HEK293 (cell line): ENCODE measurements around the gene NHLRC1.

Experiments
- GFI1B ChIP-seq: fragments of 450-650 bp; formaldehyde crosslinking; IDR thresholded peaks from 2 replicates; pipeline ENCODE4 v1.5.1; 2016; ENCODE audit warnings: missing biosample characterization, missing genetic modification characterization
- PRDM1 ChIP-seq: fragments of 450-650 bp; formaldehyde crosslinking; IDR thresholded peaks from 2 replicates; pipeline ENCODE4; 2016; ENCODE audit warnings: missing biosample characterization, missing genetic modification characterization
- ZNF473 ChIP-seq: fragments of 450-650 bp; formaldehyde crosslinking; IDR thresholded peaks from 2 replicates; pipeline ENCODE4 v1.5.1; 2017; ENCODE audit warnings: missing biosample characterization, missing genetic modification characterization
- TF ChIP-seq, protein P1 (sequence below): fragments of 450-650 bp; formaldehyde crosslinking; IDR thresholded peaks from 2 replicates; pipeline ENCODE4 v1.5.1; 2016; ENCODE audit warnings: missing biosample characterization, missing genetic modification characterization
- TF ChIP-seq, protein P2 (sequence below): fragments of 450-650 bp; formaldehyde crosslinking; IDR thresholded peaks from 2 replicates; pipeline ENCODE4 v1.5.1; 2017; ENCODE audit warnings: missing biosample characterization, missing genetic modification characterization

DNA sequence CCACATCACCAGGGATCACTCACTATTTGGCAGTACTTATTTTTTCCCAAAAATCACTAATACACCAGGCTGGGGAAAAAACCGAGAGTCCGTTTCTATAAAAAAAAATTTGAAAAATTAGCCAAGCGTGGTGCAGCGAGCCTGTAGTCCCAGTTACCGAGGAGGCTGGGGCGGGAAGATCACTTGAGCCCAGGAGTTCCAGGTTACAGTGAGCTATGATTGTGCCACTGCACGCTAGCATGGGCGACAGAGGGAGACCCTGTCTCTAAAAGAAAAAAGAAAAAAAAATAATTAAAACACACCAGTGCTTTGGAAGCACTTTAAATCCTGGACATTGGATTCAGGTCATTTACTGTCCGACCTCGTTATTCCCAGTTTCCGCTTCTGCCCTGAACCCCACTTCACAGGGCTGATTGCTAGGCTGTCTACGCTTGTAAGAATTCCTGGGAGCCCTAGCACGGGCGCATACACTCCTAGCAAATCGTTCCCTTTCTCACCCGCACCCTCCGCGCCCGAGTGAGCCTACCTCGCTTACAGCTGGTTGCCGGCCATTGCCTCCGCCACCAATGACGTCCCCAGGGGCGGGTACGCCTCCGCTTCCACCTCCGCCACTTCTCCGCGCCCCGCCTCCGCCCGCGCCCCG lies 32.2 kb upstream of the NHLRC1 start, which contains the start of gene TPMT:
- TF ChIP-seq, protein P1, sequence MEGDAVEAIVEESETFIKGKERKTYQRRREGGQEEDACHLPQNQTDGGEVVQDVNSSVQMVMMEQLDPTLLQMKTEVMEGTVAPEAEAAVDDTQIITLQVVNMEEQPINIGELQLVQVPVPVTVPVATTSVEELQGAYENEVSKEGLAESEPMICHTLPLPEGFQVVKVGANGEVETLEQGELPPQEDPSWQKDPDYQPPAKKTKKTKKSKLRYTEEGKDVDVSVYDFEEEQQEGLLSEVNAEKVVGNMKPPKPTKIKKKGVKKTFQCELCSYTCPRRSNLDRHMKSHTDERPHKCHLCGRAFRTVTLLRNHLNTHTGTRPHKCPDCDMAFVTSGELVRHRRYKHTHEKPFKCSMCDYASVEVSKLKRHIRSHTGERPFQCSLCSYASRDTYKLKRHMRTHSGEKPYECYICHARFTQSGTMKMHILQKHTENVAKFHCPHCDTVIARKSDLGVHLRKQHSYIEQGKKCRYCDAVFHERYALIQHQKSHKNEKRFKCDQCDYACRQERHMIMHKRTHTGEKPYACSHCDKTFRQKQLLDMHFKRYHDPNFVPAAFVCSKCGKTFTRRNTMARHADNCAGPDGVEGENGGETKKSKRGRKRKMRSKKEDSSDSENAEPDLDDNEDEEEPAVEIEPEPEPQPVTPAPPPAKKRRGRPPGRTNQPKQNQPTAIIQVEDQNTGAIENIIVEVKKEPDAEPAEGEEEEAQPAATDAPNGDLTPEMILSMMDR (tag by site-specific recombination) = no peak
- TF ChIP-seq PRDM1 (tag by site-specific recombination) (no peak), GFI1B (tag by site-specific recombination) (no peak), ZNF473 (no peak)
- TF ChIP-seq, protein P2, sequence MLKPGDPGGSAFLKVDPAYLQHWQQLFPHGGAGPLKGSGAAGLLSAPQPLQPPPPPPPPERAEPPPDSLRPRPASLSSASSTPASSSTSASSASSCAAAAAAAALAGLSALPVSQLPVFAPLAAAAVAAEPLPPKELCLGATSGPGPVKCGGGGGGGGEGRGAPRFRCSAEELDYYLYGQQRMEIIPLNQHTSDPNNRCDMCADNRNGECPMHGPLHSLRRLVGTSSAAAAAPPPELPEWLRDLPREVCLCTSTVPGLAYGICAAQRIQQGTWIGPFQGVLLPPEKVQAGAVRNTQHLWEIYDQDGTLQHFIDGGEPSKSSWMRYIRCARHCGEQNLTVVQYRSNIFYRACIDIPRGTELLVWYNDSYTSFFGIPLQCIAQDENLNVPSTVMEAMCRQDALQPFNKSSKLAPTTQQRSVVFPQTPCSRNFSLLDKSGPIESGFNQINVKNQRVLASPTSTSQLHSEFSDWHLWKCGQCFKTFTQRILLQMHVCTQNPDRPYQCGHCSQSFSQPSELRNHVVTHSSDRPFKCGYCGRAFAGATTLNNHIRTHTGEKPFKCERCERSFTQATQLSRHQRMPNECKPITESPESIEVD (tag by site-specific recombination) = no peak
